Measurements from ENCODE around the gene TMEM205.

GRCh38 chr19:11384778-11385129 lies 38.7 kb upstream of the TMEM205 start:
- TF ChIP-seq CTCF (IDR thresholded peaks at IDR 0.05) (no peak), POLR2A (IDR thresholded peaks at IDR 0.05) (no peak)

Measured in lower leg skin (tissue), 3 donors.